ENCODE results near the gene LDHD.

GRCh38 chr16:75138233-75138632, 21.7 kb upstream of the LDHD start:
- TF ChIP-seq CTCF (conservative IDR thresholded peaks at IDR 0.05 in 1 of 2, IDR thresholded peaks at IDR 0.05 in 1 of 2; ENCODE audit: extremely low read depth in 1 of 2, insufficient read depth in 1 of 2, low read depth in 1 of 2, low read length in 2 of 2): no peak
- no peak for TF ChIP-seq EZH2 (IDR thresholded peaks at IDR 0.05; ENCODE audit: borderline replicate concordance, low read length)

Measured in mammary epithelial cell (primary cell).